ENCODE measurements around the gene LARP7.
A peak's percentile ranks its signal among the peaks of the same experiment; 100 is the strongest.
"Not testable (repeated sequence)": the region's sequence is repeated elsewhere in the genome, so short reads cannot be mapped to it uniquely, and the experiment has no call there.

The LARP7 gene

DNA sequence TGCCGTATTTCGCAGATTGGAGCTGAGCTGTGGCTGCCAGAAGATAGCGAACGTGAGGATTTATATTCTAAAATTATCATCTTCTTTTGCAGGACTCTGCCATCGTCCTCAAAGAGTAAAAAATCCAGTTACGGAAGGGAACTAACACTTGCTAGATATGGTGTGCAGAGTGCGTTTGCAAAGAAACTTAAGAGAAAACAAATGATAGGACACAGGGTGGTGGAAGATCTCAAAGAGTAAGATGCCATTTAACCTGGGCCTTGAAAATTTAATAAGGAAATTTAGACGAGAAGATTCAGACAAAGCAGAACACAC lies 566 bp downstream of the LARP7 start:
- Histone ChIP-seq H3K36me3 (ENCODE audit: control insufficient read depth, insufficient read depth, low read length) (no peaks in the 10 kb centered on the region; the same call in none of the 2 replicates), H3K27me3 (replicated peaks; ENCODE audit: control insufficient read depth, insufficient read depth, low read length) (no peaks in the 10 kb centered on the region), H3K4me3 (replicated peaks; ENCODE audit: low read depth, low read length) (peak overlapping the region; percentile 75)
- DNase-seq (ENCODE audit: extremely low read depth, insufficient read length): no peak
- TF ChIP-seq, protein P1, sequence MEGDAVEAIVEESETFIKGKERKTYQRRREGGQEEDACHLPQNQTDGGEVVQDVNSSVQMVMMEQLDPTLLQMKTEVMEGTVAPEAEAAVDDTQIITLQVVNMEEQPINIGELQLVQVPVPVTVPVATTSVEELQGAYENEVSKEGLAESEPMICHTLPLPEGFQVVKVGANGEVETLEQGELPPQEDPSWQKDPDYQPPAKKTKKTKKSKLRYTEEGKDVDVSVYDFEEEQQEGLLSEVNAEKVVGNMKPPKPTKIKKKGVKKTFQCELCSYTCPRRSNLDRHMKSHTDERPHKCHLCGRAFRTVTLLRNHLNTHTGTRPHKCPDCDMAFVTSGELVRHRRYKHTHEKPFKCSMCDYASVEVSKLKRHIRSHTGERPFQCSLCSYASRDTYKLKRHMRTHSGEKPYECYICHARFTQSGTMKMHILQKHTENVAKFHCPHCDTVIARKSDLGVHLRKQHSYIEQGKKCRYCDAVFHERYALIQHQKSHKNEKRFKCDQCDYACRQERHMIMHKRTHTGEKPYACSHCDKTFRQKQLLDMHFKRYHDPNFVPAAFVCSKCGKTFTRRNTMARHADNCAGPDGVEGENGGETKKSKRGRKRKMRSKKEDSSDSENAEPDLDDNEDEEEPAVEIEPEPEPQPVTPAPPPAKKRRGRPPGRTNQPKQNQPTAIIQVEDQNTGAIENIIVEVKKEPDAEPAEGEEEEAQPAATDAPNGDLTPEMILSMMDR (IDR thresholded peaks at IDR 0.05; ENCODE audit: insufficient read depth, low read length, poor library complexity, severe bottlenecking): no peak

DNA sequence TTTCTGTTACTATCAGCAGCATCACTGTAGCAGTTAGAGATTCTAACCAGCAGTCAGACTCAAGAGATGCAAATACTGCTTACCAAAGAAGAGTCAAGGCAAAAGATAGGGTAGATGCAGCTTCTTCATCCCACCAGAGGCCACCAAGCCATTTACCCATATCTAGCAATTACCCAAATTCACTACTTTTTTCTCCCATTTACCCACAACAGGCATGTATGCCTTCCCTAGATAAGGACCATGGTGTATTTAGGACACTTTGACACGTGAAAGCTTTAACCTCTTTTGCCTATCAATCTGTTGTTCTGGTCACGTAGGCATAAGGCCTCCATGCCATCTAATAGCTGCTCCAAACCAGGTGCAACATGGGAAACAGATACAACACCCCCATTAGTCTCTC lies 5.6 kb downstream of the LARP7 start:
- no peak overlapping the region for H3K4me3 ChIP-seq (replicated peaks; ENCODE audit: low read depth, low read length)
- no peaks in the 10 kb centered on the region for H3K27me3 ChIP-seq (replicated peaks; ENCODE audit: control insufficient read depth, insufficient read depth, low read length)
- TF ChIP-seq, protein P1 (IDR thresholded peaks at IDR 0.05; ENCODE audit: insufficient read depth, low read length, poor library complexity, severe bottlenecking): no peak
- H3K36me3 ChIP-seq (ENCODE audit: control insufficient read depth, insufficient read depth, low read length): peaks cover 5% of the 10 kb centered on the region
- DNase-seq (ENCODE audit: extremely low read depth, insufficient read length): no peak

DNA sequence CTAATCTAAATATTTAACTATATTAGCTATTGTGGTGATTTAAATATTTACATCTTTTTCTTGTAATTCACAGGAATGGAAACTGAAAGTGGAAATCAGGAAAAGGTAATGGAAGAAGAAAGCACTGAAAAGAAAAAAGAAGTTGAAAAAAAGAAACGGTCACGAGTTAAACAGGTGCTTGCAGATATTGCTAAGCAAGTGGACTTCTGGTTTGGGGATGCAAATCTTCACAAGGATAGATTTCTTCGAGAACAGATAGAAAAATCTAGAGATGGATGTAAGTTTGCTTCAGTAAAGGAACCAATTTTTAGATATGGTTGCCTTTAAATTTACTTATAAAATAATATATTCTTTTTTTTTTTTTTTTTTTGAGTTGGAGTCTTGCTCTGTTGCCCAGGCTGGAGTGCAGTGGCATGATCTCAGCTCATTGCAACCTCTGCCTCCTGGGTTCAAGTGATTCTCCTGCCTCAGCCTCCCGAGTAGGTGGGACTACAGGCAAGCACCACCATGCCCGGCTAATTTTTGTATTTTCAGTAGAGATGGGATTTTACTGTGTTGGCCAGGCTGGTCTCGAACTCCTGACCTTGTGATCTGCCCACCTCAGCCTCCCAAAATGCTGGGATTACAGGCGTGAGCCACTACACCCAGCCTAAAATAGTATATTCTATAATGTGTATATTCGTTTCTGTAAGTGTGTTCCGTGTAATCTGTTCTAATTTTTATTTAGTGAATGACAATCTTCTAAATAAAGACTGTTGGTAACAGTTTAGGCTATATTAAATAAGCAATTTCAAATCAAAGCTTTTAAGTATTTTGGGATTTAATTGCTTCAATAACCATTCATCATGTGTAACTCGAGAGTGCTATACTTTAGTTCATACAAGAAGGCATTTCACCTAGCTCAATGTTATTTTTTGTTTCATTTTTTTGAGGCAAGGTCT lies 7.9 kb downstream of the LARP7 start:
- DNase-seq (ENCODE audit: extremely low read depth, insufficient read length); H3K36me3 ChIP-seq (ENCODE audit: control insufficient read depth, insufficient read depth, low read length); H3K4me3 ChIP-seq (replicated peaks; ENCODE audit: low read depth, low read length); H3K27me3 ChIP-seq (replicated peaks; ENCODE audit: control insufficient read depth, insufficient read depth, low read length): not testable (repeated sequence)

DNA sequence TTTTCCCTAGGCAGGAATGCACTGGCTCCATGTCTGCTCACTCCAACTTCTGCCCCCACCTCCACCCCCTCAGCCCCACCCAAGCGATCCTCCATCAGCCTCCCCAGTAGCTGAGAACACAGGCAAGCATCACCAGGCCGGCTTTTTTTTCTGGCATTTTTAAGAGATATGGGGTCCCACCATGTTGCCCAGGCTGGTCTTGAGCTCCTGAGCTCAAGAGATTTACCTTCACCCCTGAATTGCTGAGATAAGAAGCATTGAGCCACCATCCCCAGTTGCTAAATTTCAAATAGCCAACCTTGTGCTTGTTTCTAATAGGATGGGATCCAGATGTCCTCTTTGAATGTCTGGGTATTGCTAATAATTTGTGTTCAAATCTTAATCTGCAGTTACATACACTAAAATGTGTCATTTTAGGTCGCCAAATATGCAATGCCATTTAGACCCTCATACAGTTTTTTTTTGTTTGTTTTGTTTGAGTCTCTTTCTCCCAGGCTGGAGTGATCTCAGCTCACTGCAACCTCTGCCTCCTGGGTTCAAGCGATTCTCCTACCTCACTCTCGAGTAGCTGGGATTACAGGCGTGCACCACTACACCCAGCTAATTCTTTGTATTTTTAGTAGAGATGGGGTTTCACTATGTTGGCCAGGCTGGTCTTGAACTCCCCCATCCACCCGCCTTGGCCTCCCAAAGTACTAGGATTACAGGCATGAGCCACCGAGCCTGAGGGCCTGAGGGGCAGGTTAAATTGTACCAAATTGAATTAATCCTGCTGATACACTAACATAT lies 8.8 kb downstream of the LARP7 start:
- H3K4me3 ChIP-seq (replicated peaks; ENCODE audit: low read depth, low read length): no peak overlapping the region
- peaks cover 5% of the 10 kb centered on the region for H3K36me3 ChIP-seq (ENCODE audit: control insufficient read depth, insufficient read depth, low read length)
- H3K27me3 ChIP-seq (replicated peaks; ENCODE audit: control insufficient read depth, insufficient read depth, low read length): no peaks in the 10 kb centered on the region
- DNase-seq (ENCODE audit: extremely low read depth, insufficient read length): no peak
- TF ChIP-seq, protein P1 (IDR thresholded peaks at IDR 0.05; ENCODE audit: insufficient read depth, low read length, poor library complexity, severe bottlenecking): no peak

DNA sequence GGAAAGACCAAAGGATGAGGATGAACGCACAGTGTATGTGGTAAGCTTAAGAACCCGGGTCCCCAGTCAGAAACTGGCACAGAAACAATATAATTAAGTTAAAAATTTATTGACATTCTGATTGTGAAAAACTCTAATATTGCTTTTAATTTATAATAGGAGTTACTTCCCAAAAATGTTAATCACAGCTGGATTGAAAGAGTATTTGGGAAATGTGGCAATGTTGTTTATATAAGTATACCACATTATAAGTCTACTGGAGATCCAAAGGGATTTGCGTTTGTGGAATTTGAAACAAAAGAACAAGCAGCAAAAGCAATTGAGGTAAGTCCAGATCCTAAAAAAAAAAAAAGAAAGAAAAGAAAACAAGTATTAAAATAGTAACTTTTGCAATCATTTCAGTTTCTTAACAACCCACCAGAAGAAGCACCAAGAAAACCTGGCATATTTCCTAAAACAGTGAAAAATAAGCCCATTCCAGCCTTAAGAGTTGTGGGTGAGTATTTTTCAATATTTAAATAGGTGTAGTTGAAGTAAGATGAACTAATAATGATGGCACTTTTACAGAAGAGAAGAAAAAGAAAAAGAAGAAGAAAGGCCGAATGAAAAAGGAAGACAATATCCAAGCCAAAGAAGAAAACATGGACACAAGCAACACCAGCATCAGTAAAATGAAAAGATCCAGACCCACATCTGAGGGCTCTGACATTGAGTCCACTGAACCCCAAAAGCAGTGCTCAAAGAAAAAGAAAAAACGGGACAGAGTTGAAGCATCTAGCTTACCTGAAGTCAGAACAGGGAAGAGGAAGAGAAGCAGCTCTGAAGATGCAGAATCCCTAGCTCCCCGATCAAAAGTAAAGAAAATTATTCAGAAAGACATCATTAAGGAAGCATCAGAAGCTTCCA lies 9.9 kb downstream of the LARP7 start:
- DNase-seq (ENCODE audit: extremely low read depth, insufficient read length): no peak
- H3K4me3 ChIP-seq (replicated peaks; ENCODE audit: low read depth, low read length): no peak overlapping the region
- H3K36me3 ChIP-seq (ENCODE audit: control insufficient read depth, insufficient read depth, low read length): peaks cover 5% of the 10 kb centered on the region
- TF ChIP-seq, protein P1 (IDR thresholded peaks at IDR 0.05; ENCODE audit: insufficient read depth, low read length, poor library complexity, severe bottlenecking): no peak
- H3K27me3 ChIP-seq (replicated peaks; ENCODE audit: control insufficient read depth, insufficient read depth, low read length): no peaks in the 10 kb centered on the region

Measured in GM06990 (cell line).